Endothelial cell of umbilical vein (primary cell): ENCODE data around the gene INHA.

Experiments used
- MYC ChIP-seq: IDR thresholded peaks from one replicate; pipeline ENCODE4 v1.6.1; 2011; ENCODE audit warnings: mild to moderate bottlenecking, low read depth, low read length
- POLR2A ChIP-seq: IDR thresholded peaks from 2 replicates; pipeline ENCODE4 v1.6.1; 2012; ENCODE audit warnings: low read depth, mild to moderate bottlenecking, control low read depth, low read length
- TF ChIP-seq, protein P1 (sequence below), 2 donors: IDR thresholded peaks; 1 replicate in 1 of 2; 2 replicates in 1 of 2; pipeline ENCODE4 v1.5.1; 2011; ENCODE audit warnings: low read length in 2 of 2, mild to moderate bottlenecking in 2 of 2, moderate library complexity in 2 of 2, control low read depth in 1 of 2, inconsistent platforms in 1 of 2, low read depth in 1 of 2; ENCODE audit not compliant: insufficient read depth in 1 of 2; ENCODE audit errors: extremely low read depth in 1 of 2

DNA sequence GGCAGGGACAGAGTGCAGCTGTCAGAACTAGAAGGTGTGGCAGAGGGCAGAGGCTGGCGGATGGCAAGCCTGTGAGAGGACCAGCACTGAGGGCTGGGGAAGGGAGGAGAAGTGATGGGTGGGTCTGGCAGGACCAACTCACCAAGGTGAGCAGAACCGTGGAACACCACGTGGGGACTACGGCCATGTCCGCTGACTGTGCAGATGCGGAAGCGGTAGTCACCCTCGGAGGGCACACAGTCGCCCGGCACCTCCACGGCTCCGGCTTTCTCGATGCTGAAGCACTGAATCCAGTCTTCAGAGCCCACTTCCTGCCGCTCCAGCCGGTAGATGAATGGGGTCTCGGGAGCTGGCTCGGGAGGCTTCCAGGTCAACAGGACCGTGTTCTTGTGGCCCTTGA lies 5.0 kb upstream of the INHA start:
- TF ChIP-seq, protein P1, sequence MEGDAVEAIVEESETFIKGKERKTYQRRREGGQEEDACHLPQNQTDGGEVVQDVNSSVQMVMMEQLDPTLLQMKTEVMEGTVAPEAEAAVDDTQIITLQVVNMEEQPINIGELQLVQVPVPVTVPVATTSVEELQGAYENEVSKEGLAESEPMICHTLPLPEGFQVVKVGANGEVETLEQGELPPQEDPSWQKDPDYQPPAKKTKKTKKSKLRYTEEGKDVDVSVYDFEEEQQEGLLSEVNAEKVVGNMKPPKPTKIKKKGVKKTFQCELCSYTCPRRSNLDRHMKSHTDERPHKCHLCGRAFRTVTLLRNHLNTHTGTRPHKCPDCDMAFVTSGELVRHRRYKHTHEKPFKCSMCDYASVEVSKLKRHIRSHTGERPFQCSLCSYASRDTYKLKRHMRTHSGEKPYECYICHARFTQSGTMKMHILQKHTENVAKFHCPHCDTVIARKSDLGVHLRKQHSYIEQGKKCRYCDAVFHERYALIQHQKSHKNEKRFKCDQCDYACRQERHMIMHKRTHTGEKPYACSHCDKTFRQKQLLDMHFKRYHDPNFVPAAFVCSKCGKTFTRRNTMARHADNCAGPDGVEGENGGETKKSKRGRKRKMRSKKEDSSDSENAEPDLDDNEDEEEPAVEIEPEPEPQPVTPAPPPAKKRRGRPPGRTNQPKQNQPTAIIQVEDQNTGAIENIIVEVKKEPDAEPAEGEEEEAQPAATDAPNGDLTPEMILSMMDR (IDR thresholded peaks at IDR 0.05; ENCODE audit: extremely low read depth in 1 of 2, insufficient read depth in 1 of 2, low read depth in 1 of 2, low read length in 2 of 2): no peak
- TF ChIP-seq MYC (no peak), POLR2A (no peak)
